SJSA1 (cell line): ENCODE results near the gene PHACTR2. TPM values are rescaled to one million over a fixed set of nuclear protein-coding genes. Genes with fewer than 3 reads are reported as not detected.
"Not testable (repeated sequence)": the region's sequence is repeated elsewhere in the genome, so short reads cannot be mapped to it uniquely, and the experiment has no call there.

Source experiments
- DNase-seq, 2 experiments: peaks; one replicate each; pipeline ENCODE4 v3.0.0-alpha.2; 2015 to 2020; ENCODE audit warnings: low spot score in 2 of 2, low read depth in 1 of 2
- H3K27ac ChIP-seq: fragments of 250-450 bp; sonication (Bioruptor Pico); 2 replicates; pipeline ENCODE4 v1.5.1; 2020; ENCODE audit warnings: mild to moderate bottlenecking, moderate library complexity
- H3K27me3 ChIP-seq: fragments of 250-450 bp; sonication (Bioruptor Pico); replicated peaks from 2 replicates; pipeline ENCODE4 v1.5.1; 2020; ENCODE audit warnings: mild to moderate bottlenecking, moderate library complexity
- H3K36me3 ChIP-seq: fragments of 250-450 bp; sonication (Bioruptor Pico); 2 replicates; pipeline ENCODE4 v1.5.1; 2020; ENCODE audit warnings: mild to moderate bottlenecking
- H3K4me1 ChIP-seq: fragments of 250-450 bp; sonication (Bioruptor Pico); replicated peaks from 2 replicates; pipeline ENCODE4 v1.6.1; 2021; ENCODE audit warnings: mild to moderate bottlenecking
- H3K4me3 ChIP-seq: fragments of 250-450 bp; sonication (Bioruptor Pico); 2 replicates; pipeline ENCODE4 v1.5.1; 2020; ENCODE audit warnings: mild to moderate bottlenecking
- H3K9me3 ChIP-seq: fragments of 250-450 bp; sonication (Bioruptor Pico); replicated peaks from 2 replicates; pipeline ENCODE4 v1.5.1; 2020; ENCODE audit warnings: mild to moderate bottlenecking
- total RNA-seq: library from RNA; depleted of rRNA; stranded (reverse); fragments of >200 nt; shearing (Covaris generic); gene quantifications from 2 replicates; pipeline ENCODE4 v1.2.3, GENCODE V29; 2014; rRNA removed

The PHACTR2 gene
- 53.1 and 75.1 TPM in 2 replicates for total RNA-seq

DNA sequence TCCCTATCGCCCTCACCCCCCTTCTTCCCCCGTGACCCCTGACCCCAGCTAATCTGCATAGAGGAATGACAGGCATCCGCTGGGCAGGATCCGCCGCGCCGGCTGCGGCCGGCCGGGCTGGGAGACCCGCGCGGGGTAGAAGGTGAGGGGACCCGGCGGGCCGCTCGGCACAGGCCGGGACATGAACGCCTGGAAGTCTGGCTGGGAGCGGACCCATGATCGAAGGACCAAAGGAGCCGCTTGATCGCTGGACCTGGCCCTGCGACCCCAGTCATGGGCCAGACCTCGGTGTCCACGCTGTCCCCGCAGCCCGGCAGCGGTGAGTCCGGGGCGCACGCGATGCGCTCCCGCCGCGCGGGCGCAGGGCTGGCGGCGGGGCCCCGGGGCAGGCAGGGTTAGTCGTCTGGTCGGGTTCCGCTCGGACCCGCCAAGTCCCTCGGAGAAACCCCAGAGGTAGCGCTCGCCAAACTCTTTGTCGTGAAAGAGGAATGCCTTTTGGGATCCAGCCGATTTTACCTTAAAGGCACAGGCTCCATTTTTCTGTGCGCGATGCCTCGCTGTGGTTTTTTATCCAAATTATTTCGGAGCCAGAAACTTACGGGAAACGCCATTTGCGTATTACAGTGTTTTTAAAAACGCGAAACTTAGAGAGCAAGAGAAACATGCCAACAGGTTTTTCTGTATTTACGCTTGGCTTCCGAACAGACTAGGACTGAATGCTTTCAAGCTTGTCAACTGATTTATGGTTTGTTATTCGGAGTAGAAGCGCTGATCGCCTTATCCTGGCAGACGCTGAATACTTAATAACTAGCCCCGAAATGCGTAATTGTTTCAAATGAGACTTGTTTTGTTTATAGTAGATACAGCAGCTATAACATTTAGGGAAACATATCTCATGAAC, at the start of gene PHACTR2:
TSS of gene PHACTR2 (plus strand) at position 75 of the 901 bp plus-strand sequence. CDS start at position 274, 199 bp downstream.
- Histone ChIP-seq H3K4me3 (peak within 1 kb of the TSS; percentile 84), H3K27ac (peak within 1 kb of the TSS; percentile 90), H3K9me3 (peaks cover 4% of the 10 kb centered on the region; the same call in 1 of the 2 replicates), H3K36me3 (peaks cover 4% of the 10 kb centered on the region), H3K4me1 (peaks cover 45% of the 10 kb centered on the region), H3K27me3 (no peaks in the 10 kb centered on the region)
- peak; percentile 80 to 83 for DNase-seq

DNA sequence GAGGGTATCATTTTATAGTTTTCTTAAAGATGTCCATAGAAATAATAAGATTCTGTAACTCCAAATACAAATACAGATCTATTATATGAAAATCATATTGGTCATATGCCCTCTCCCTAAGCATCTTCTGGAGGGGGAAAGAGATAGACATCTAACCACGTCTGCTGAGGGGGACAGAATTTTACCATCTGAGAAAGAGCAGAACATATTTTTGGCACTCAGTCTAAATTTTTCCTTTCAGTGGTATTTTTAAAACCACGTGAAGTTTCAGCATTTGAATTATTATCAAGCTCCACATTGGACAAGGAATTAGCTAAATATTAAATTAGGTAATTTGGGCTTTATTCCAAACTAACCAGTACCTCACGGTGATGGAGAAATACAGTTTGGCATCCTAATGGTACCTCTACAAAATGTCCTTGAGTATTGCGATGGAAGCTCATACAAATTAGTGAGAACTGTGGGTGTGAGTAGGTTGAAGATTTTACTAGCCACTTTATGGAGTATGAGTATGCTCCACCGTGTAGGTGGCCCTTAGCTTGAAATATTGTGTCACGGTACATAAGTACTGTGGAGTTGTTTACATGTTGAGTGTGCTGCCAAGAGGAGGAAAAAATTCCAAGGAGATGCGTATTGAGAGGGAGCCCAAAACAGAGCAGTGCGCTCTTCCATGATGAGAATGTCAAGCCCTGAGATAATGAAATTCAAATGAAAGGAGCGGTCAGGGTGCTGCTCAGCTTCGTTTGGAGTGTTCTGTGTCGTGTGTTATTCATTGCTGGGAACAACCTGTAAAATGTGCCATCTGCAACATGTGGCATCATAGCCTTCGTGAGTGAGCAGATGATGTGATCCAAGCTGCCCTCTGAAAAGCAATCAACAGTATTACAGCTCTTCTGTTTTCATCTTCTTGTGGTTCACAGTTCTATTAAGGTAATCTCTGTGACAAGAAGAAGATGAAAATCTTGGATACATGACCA, 48.4 kb upstream of the PHACTR2 start:
- DNase-seq, result peak; percentile 56 to 62
- Histone ChIP-seq H3K4me3 (no peak overlapping the region), H3K27ac (no peak overlapping the region), H3K9me3 (no peaks in the 10 kb centered on the region), H3K4me1 (peaks cover 13% of the 10 kb centered on the region), H3K36me3 (no peaks in the 10 kb centered on the region), H3K27me3 (no peaks in the 10 kb centered on the region)

DNA sequence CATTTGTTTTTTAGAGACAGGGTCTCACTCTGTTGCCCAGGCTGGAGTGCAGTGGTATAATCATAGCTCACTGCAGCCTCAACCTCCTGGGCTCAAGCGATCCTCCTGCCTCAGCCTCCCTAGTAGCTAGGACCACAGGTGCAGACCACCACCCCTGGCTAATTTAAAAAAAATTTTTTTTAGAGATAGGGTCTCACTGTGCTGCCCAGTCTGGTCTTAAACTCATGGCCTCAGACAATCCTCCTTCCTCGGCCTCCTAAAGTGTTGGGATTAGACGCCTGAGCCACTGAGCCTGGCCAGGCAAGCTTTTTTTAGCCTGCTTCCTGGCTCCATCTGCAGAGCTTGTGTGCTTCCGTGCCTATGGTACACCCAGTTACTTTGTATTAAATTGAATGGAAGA, 46.6 kb upstream of the PHACTR2 start:
- H3K4me1 ChIP-seq, result peaks cover 13% of the 10 kb centered on the region
- H3K9me3 ChIP-seq, H3K36me3 ChIP-seq, H3K27ac ChIP-seq, H3K4me3 ChIP-seq, DNase-seq, H3K27me3 ChIP-seq: not testable (repeated sequence)

DNA sequence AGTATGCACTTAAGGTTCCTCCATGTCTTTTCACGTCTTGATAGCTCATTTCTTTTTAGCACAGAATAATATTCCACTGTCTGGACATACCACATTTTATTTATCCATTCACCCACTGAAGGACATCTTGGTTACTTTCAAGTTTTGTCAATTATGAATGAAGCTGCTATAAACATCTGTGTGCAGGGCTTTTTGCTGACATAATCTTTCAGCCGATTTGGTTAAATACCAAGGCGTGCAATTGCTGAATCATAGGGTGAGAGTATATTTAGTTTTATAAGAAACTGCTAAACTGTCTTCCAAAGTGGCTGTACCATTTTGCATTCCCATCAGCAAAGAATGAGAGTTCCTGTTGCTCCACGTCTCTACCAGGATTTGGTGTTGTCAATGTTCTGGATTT, 44.9 kb upstream of the PHACTR2 start:
- H3K9me3 ChIP-seq, result no peaks in the 10 kb centered on the region
- H3K36me3 ChIP-seq, result no peaks in the 10 kb centered on the region
- no peak overlapping the region for H3K27ac ChIP-seq
- peaks cover 13% of the 10 kb centered on the region for H3K4me1 ChIP-seq
- no peak overlapping the region for H3K4me3 ChIP-seq
- H3K27me3 ChIP-seq, result no peaks in the 10 kb centered on the region
- DNase-seq, result no peak

DNA sequence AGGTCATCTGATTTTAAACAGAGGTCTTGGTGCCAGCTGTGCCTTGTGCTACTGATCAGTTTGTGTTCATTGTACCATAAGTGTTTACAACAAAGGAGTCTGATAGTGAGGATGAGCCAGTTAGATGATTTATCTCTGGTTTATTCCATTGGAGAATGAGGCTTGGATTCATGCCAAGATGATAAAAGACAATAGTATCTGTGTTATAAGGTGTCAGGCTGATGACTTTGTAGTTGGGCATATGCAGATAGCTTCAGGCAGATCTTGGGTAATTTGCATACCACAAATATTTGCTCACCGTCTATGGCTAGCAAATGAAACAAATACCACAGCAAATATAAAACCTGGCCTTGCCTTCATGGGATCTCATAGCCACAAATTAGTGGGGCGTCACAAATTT, 43.3 kb upstream of the PHACTR2 start:
- no peak for DNase-seq
- Histone ChIP-seq H3K9me3 (no peaks in the 10 kb centered on the region), H3K4me3 (no peak overlapping the region), H3K27me3 (no peaks in the 10 kb centered on the region), H3K4me1 (peaks cover 4% of the 10 kb centered on the region), H3K36me3 (no peaks in the 10 kb centered on the region), H3K27ac (no peak overlapping the region)

DNA sequence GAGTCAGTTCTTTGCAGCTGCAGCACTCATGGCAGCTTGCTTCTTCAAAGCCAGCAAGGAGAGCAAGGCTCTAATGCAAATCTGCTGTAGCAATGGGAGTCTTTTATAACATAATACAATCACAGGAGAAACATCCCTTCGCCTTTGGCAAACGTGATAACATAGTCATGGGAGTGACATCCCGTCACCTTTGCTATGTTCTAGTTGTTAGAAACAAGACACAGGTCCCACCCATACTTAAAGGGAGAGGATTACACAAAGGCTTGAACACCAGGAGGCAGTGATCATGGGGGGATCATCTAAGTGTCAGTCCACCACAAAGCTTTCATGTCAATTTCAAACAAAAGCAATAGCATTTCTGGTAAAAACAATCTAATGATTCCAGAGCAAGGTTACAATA, 40.1 kb upstream of the PHACTR2 start:
- Histone ChIP-seq H3K27me3 (no peaks in the 10 kb centered on the region), H3K4me1 (peaks cover 4% of the 10 kb centered on the region; the same call in 1 of the 2 replicates), H3K9me3 (no peaks in the 10 kb centered on the region), H3K27ac (no peak overlapping the region), H3K4me3 (no peak overlapping the region), H3K36me3 (no peaks in the 10 kb centered on the region)
- DNase-seq, result no peak

DNA sequence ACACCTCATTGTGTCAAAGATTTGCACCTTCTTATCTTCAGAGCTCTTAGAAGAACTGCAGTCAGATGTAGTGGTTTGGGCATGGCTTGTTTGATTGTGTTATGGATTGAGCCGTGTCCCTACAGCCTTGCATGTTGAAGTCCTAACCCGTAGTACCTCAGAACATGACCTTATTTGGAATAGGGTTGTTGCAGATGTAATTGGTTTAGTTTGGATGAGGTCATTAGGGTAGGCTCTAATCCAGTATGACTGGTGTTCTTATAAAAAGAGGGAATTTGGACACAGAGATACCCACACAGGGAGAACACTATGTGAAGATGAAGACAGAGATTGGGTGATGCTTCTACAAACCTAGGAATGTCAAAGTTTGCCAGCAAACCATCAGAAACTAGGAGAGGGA, 35.4 kb upstream of the PHACTR2 start:
- H3K9me3 ChIP-seq, result no peaks in the 10 kb centered on the region
- no peak overlapping the region for H3K4me3 ChIP-seq
- H3K36me3 ChIP-seq, result no peaks in the 10 kb centered on the region
- no peaks in the 10 kb centered on the region for H3K27me3 ChIP-seq
- no peak for DNase-seq
- H3K27ac ChIP-seq, result no peak overlapping the region
- peaks cover 4% of the 10 kb centered on the region; the same call in 1 of the 2 replicates for H3K4me1 ChIP-seq

DNA sequence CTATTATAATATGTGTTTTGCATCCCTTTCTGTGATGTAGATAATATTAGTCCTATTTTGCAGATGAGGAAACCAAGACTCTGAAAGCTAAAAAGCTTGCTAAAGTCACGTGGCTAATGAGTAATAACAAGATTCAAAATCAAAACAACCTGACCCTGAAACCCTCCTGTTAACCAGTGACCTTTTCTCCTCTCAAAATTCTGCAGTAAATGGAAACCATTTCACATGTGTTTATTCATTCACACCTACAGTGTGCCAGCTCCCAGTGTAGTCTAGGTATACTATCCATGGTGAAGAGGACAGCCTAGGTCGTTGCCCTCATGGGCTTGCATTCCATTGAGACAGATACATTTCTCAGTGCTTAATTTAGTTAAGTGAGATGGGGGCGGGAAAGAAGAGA, 30.6 kb upstream of the PHACTR2 start:
- Histone ChIP-seq H3K9me3 (no peaks in the 10 kb centered on the region), H3K27me3 (no peaks in the 10 kb centered on the region), H3K4me1 (peaks cover 3% of the 10 kb centered on the region; the same call in 1 of the 2 replicates), H3K4me3 (no peak overlapping the region), H3K36me3 (no peaks in the 10 kb centered on the region), H3K27ac (no peak overlapping the region)
- no peak for DNase-seq

DNA sequence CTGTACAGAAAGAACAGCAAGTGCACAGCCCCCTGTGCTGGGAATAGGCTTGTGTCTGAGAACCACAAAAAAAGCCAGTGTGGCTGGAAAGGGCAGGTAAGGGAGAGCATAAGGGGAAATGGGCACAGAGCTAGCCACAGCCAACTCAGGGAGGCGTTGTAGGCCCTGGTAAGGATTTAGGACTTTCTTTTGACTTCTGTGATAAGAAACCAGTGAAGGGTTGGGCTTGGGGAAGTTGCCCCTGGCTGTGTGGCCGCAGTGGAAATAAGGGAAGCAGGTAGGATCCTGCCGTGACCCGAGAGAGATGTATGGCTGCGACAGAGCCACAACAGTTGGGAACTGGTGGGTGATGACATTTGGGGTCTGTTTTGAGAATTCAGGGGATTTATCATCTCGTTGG, 30.0 kb upstream of the PHACTR2 start:
- no peak for DNase-seq
- Histone ChIP-seq H3K27ac (no peak overlapping the region), H3K9me3 (no peaks in the 10 kb centered on the region), H3K4me1 (no peaks in the 10 kb centered on the region), H3K36me3 (no peaks in the 10 kb centered on the region), H3K27me3 (no peaks in the 10 kb centered on the region), H3K4me3 (no peak overlapping the region)

DNA sequence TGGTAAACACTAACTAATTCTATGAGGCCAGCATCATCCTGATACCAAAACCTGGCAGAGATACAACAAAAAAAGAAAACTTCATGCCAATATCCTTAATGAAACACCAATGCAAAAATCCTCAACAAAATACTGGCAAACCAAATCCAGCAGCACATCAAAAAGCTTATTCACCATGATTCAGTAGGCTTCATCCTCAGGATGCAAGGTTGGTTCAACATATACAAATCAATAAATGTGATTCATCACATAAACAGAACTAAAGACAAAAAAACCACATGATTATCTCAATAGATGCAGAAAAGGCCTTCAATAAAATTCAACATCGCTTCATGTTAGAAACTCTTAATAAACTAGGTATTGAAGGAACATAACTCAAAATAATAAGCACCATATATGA, 28.4 kb upstream of the PHACTR2 start:
- H3K27ac ChIP-seq, H3K4me1 ChIP-seq, H3K4me3 ChIP-seq, H3K9me3 ChIP-seq, DNase-seq, H3K36me3 ChIP-seq, H3K27me3 ChIP-seq: not testable (repeated sequence)

DNA sequence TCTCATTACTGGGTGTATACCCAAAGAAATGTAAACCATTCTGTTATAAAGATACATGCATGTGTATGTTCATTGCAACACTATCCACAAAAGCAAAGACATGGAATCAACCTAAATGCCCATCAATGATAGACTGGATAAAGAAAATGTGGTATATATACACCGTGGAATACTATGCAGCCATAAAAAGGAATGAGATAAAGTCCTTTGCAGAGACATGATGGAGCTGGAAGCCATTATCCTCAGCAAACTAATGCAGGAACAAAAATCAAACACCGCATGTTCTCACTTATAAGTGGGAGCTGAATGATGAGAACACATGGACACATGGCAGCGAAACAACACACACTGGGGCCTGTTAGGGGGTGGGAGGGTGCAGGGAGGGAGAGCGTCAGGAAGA, 26.4 kb upstream of the PHACTR2 start:
- not testable (repeated sequence) for H3K27ac ChIP-seq, H3K27me3 ChIP-seq, H3K4me1 ChIP-seq, DNase-seq, H3K36me3 ChIP-seq, H3K9me3 ChIP-seq, H3K4me3 ChIP-seq

DNA sequence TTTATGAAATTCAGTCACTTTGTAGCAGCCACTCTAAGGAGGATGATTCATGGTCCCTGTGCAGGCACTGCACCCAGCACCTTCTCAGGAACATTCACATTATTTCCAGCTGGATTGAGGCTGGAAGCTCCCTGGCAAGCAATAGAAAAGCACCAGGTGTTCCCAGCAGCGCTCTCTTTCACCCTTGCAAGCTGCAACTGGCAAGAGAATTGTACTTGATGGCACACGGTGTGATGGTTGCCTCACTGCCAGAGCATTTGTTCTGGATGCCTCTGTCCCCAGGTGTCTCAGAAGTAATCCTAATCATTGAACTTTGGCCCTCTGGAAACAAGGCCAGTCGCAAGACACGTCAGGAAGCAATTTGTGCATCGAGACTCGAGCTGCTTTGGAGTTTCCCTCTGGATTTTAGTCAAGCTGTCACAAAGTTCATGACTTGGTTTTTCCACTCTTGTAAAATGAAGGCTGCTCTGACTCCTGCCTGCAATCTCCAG, 24.9 kb upstream of the PHACTR2 start:
- H3K27ac ChIP-seq, result no peak overlapping the region
- no peaks in the 10 kb centered on the region for H3K4me1 ChIP-seq
- H3K36me3 ChIP-seq, result no peaks in the 10 kb centered on the region
- H3K4me3 ChIP-seq, result no peak overlapping the region
- H3K9me3 ChIP-seq, result no peaks in the 10 kb centered on the region
- H3K27me3 ChIP-seq, result no peaks in the 10 kb centered on the region
- DNase-seq, result no peak

DNA sequence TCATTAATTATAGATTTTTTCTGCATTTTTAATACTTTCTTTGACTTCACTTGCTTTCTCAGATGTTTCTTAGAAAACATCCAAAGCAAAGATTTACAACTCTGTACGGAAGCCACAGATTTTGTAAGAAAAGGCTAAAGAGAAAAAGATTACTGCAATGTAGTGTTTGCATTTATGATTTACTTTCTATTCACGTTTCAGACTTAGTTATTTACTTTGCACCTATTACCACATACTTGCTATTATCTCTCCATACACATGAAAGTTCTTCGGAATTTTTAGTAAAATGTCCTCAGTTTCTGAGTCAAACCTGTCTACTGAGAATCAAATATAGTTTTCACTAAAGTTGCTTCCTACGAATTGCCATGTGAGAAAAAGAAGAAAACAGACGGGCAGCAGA, 22.2 kb upstream of the PHACTR2 start:
- no peak for DNase-seq
- Histone ChIP-seq H3K4me3 (no peak overlapping the region), H3K4me1 (no peaks in the 10 kb centered on the region)

DNA sequence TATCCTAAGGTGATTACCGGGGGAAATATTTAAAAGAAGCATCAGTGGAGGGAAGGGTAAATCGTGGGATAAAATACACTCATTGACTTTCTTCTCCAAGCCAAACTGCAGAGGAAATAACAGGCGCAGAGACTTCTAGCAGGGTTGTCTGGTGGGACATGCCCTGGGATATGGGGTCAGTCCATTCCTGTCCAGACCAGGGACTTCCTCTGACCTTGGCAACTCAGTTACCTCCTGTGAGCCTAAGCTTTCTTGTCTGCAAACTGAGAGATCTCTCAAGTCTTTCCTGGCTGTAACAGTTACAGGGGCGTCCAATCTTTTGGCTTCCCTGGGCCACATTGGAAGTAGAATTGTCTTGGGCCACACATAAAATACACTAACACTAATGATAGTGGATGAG, 21.7 kb upstream of the PHACTR2 start:
- Histone ChIP-seq H3K27me3 (no peaks in the 10 kb centered on the region), H3K27ac (no peak overlapping the region), H3K36me3 (no peaks in the 10 kb centered on the region), H3K4me3 (no peak overlapping the region), H3K4me1 (no peaks in the 10 kb centered on the region), H3K9me3 (no peaks in the 10 kb centered on the region)
- DNase-seq, result no peak

More for the DNA sequence above, 22.2 kb upstream of the PHACTR2 start:
- H3K27ac ChIP-seq, result no peak overlapping the region
- no peaks in the 10 kb centered on the region for H3K9me3 ChIP-seq
- H3K36me3 ChIP-seq, result no peaks in the 10 kb centered on the region
- H3K27me3 ChIP-seq, result no peaks in the 10 kb centered on the region
